Stimulated activated CD4-positive, alpha-beta T cell treated with anti-CD3 and anti-CD28 coated beads, Interleukin-15, amount 100 ng/mL, for 1 hour (primary cell): ENCODE measurements around the gene ZNF783.
"Not testable (repeated sequence)": the region's sequence is repeated elsewhere in the genome, so short reads cannot be mapped to it uniquely, and the experiment has no call there.

Experiments
- DNase-seq, 2 donors: peaks; one replicate each; pipeline ENCODE4 v3.0.0-alpha.2; 2020; ENCODE audit warnings: low read depth in 1 of 2, low spot score in 1 of 2

ZNF783 gene

GRCh38 chr7:149329265-149329664 is 67.3 kb downstream of the ZNF783 start:
- no peak for DNase-seq

GRCh38 chr7:149329766-149330334 is 67.9 kb downstream of the ZNF783 start:
- DNase-seq: no peak

GRCh38 chr7:149330914-149331567 is 69.0 kb downstream of the ZNF783 start:
- no peak for DNase-seq

- DNase-seq: not testable (repeated sequence)
Observed at GRCh38 chr7:149332602-149333320, 70.8 kb downstream of the ZNF783 start.

- DNase-seq: no peak
Observed at GRCh38 chr7:149333321-149333717, 71.3 kb downstream of the ZNF783 start.

GRCh38 chr7:149334219-149334618 is 72.2 kb downstream of the ZNF783 start:
- DNase-seq: no peak
